SK-N-MC (cell line): ENCODE results near the gene MBTPS1.

Experiments used
- DNase-seq: peaks from one replicate; pipeline ENCODE4 v3.0.0-alpha.2; 2011; ENCODE audit warnings: low read depth, low spot score
- H3K27ac ChIP-seq: fragments of 200-600 bp; sonication (generic); 2 replicates; pipeline ENCODE4 v1.5.1; 2016; ENCODE audit warnings: mixed run types
- H3K36me3 ChIP-seq: fragments of 200-600 bp; sonication (generic); 2 replicates; pipeline ENCODE4 v1.6.1; 2017; ENCODE audit warnings: antibody characterized with exemption, low read length, mixed read lengths; ENCODE audit not compliant: insufficient read depth
- H3K4me3 ChIP-seq: fragments of 200-600 bp; sonication (generic); 2 replicates; pipeline ENCODE4 v1.5.1; 2016
- H3K9ac ChIP-seq: fragments of 200-600 bp; sonication (generic); 2 replicates; pipeline ENCODE4 v1.8.0; 2017; ENCODE audit warnings: mixed run types, mixed read lengths; ENCODE audit not compliant: insufficient read length
- H3K9me3 ChIP-seq: fragments of 200-600 bp; sonication (generic); 2 replicates; pipeline ENCODE4 v1.6.1; 2017; ENCODE audit warnings: low read depth, mild to moderate bottlenecking, antibody characterized with exemption, low read length, moderate library complexity, mixed read lengths
- EZH2 ChIP-seq: fragments of 200-600 bp; sonication (generic); IDR thresholded peaks from one replicate; pipeline ENCODE4 v1.6.1; 2017; ENCODE audit warnings: antibody characterized with exemption
- FOXP2 ChIP-seq: optimal IDR thresholded peaks from 2 replicates; pipeline ENCODE3; 2011; ENCODE audit warnings: mild to moderate bottlenecking, moderate library complexity; ENCODE audit not compliant: insufficient read depth; ENCODE audit errors: extremely low read length, control extremely low read depth
- POLR2AphosphoS5 ChIP-seq: IDR thresholded peaks from 2 replicates; pipeline ENCODE4 v1.6.1; 2012; ENCODE audit warnings: mild to moderate bottlenecking, low read depth, low read length, borderline replicate concordance

MBTPS1 gene

DNA sequence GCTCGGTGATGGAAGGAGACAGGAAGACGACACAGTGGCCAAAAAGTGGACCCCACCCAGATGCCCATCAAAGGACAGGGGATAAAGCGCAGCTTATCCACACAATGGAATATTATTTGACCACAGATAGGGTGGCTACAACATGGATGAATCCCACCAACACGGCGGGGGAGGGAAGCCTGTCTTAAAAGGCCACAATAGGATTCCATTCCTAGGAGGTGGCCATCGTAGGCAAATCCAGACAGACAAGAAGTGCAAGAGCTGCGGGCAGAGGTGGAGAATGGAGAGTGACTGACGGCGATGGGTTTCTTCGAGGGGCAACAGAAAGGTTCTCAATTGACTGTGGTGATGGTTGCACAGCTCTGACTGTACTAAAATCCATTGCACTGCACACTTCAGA lies 90.1 kb downstream of the MBTPS1 start:
- H3K4me3 ChIP-seq = no peak overlapping the region
- H3K9me3 ChIP-seq = no peaks in the 10 kb centered on the region
- TF ChIP-seq EZH2 (no peak), FOXP2 (no peak), POLR2AphosphoS5 (no peak)
- H3K36me3 ChIP-seq = no peaks in the 10 kb centered on the region
- H3K9ac ChIP-seq = no peak overlapping the region
- H3K27ac ChIP-seq = no peak overlapping the region
- no peak for DNase-seq

DNA sequence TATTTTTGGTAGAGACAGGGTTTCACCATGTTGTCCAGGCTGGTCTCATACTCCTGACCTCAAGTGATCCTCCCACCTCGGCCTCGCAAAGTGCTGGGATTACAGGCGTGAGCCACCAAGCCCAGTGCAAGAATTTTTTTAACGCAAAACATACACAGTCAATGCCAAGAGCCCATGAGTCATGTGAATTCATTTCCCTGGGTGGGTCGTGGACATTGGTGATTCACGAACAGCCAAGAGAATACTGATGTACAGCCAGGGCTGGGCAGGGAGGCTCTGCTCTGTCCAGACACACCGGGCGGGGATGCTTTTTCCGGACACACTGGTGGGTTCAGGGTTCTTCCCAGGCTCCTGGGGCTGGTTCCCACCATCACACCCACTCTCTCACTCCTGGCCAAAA lies 91.9 kb downstream of the MBTPS1 start:
- no peak for DNase-seq
- Histone ChIP-seq H3K9ac (no peak overlapping the region), H3K9me3 (no peaks in the 10 kb centered on the region), H3K36me3 (no peaks in the 10 kb centered on the region), H3K4me3 (no peak overlapping the region), H3K27ac (no peak overlapping the region)
- TF ChIP-seq EZH2 = no peak
- no peak for TF ChIP-seq FOXP2
- TF ChIP-seq POLR2AphosphoS5 = no peak

DNA sequence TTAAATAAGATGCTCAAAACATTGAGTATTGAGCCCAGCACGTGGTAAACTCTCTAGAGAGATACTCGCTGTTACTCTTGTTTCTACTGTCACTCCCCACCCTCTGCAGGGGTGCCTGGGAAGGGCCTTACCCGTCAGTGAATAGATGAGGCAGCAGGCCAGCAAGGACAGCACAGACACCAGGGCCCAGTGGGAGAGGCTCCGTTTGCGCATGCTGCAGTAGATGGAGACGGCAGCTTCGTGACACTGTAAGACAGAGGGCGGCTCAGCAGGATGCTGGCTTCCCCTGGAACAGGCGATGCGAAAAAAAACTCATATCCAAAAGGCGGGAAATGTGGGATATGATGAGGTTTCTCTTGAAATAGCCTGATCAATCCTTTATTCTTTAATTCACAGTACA lies 94.1 kb downstream of the MBTPS1 start:
- no peak for DNase-seq
- H3K4me3 ChIP-seq = no peak overlapping the region
- no peaks in the 10 kb centered on the region for H3K36me3 ChIP-seq
- no peak overlapping the region for H3K9ac ChIP-seq
- no peak for TF ChIP-seq FOXP2
- no peak overlapping the region for H3K27ac ChIP-seq
- H3K9me3 ChIP-seq = no peaks in the 10 kb centered on the region

DNA sequence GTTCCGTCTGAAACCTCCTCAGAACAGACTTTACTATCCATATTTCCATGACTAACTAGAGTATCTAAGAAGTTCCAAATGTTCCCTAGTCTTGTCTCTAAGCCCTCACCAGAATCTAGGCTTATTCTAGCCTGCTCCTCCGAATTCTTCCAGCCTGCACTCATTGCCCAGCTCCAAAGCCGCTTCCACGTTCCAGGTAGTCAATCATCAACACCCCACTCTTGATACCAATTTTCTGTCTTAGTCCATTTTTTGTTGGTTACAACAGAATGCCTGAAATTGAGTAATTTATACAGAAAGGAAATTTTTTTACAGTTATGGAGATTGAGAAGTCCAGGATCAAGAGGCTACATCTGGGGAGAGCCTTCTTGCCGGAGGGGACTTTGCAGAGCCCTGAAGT lies 95.3 kb downstream of the MBTPS1 start:
- TF ChIP-seq FOXP2 (no peak), EZH2 (no peak), POLR2AphosphoS5 (no peak)
- H3K9me3 ChIP-seq = no peaks in the 10 kb centered on the region

DNA sequence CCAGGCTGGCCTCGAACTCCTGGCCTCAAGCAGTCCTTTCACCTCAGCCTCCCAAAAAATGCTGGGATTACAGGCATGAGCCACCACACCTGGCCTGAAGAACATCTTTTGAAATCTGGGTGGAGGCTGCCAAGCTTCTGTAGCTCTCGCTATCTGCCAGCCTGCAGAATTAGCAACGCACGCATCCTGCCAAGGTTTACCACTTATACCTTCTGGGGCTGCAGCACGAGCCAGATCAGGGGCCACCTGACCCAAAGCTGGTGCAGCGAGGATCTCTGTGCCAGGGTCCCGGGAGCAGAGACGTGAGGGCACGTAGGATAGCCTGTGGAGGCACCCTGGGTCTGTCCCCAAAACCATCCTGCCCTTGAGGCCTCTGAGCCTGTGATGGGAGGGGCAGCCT lies 96.4 kb downstream of the MBTPS1 start:
- no peak overlapping the region for H3K27ac ChIP-seq
- no peak overlapping the region for H3K4me3 ChIP-seq
- H3K36me3 ChIP-seq = no peaks in the 10 kb centered on the region
- TF ChIP-seq EZH2 (no peak), FOXP2 (no peak), POLR2AphosphoS5 (no peak)
- no peak overlapping the region for H3K9ac ChIP-seq
- no peak for DNase-seq
- H3K9me3 ChIP-seq = no peaks in the 10 kb centered on the region

More for the DNA sequence above, 95.3 kb downstream of the MBTPS1 start:
- Histone ChIP-seq H3K4me3 (no peak overlapping the region), H3K36me3 (no peaks in the 10 kb centered on the region), H3K27ac (no peak overlapping the region), H3K9ac (no peak overlapping the region)
- no peak for DNase-seq

DNA sequence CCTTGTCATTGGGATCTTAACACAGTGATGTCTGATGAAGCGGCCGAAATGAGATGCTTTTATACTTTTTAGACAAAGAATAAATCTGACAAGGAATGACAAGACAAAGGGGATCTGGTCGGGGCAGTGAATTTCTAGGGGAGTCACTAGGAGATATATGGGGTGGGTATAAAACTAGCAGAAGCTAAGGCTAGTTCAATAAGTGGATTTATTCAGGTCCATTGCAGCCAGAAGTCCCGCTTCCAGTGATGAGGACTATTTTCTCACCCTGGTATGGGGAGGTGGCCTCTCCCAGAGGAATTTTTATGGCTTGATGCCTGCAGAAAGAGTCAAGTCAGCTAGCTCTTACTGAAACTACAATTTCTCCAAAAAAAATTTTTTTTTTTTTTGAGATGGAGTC lies 98.0 kb downstream of the MBTPS1 start:
- no peaks in the 10 kb centered on the region for H3K9me3 ChIP-seq
- no peak overlapping the region for H3K9ac ChIP-seq
- TF ChIP-seq POLR2AphosphoS5 (no peak), FOXP2 (no peak), EZH2 (no peak)
- H3K4me3 ChIP-seq = no peak overlapping the region
- no peak overlapping the region for H3K27ac ChIP-seq
- H3K36me3 ChIP-seq = no peaks in the 10 kb centered on the region
- no peak for DNase-seq

DNA sequence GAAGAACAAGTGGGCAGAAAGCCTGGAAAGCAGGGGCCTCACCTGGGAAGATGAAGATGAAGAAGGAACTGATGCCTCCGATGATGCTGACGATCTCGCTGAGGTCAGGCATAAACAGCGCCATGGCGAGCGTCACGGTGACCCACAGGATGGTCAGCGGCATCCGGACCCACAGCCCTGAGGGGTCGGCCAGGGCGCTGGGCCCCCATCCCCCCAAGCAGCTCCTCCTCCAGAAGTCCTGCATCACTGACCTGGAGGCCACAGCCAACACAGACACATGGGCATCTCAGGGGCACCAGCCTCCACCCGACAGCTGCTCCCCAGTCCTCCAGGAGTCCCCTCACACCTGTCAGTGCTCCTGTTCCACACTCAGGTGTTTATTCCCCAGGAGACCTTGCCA lies 100.3 kb downstream of the MBTPS1 start:
- TF ChIP-seq EZH2 (no peak), FOXP2 (no peak), POLR2AphosphoS5 (no peak)
- no peak overlapping the region for H3K27ac ChIP-seq
- H3K9me3 ChIP-seq = no peaks in the 10 kb centered on the region
- no peak overlapping the region for H3K9ac ChIP-seq
- no peak for DNase-seq
- no peak overlapping the region for H3K4me3 ChIP-seq
- H3K36me3 ChIP-seq = no peaks in the 10 kb centered on the region

DNA sequence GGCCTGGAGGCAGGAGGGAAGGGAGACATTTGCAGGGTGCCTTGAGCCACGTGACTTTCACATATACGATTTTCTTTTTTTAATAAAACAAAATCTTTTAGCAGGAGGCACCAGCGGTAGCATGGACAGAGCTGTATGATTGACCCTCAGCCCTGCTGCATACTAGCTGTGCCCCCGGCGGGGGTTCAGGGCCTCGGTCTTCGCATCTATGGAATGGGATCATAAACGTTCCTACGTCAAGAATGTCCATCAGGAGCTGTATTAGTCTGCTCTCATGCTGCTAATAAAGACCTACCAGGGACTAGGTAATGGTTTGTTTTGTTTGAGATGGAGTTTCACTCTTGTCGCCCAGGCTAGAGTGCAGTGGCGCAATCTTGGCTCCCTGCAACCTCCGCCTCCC lies 101.3 kb downstream of the MBTPS1 start:
- TF ChIP-seq POLR2AphosphoS5 (no peak), FOXP2 (no peak), EZH2 (no peak)
- H3K9ac ChIP-seq = no peak overlapping the region
- H3K36me3 ChIP-seq = no peaks in the 10 kb centered on the region
- H3K9me3 ChIP-seq = no peaks in the 10 kb centered on the region
- no peak overlapping the region for H3K4me3 ChIP-seq
- no peak overlapping the region for H3K27ac ChIP-seq
- no peak for DNase-seq

DNA sequence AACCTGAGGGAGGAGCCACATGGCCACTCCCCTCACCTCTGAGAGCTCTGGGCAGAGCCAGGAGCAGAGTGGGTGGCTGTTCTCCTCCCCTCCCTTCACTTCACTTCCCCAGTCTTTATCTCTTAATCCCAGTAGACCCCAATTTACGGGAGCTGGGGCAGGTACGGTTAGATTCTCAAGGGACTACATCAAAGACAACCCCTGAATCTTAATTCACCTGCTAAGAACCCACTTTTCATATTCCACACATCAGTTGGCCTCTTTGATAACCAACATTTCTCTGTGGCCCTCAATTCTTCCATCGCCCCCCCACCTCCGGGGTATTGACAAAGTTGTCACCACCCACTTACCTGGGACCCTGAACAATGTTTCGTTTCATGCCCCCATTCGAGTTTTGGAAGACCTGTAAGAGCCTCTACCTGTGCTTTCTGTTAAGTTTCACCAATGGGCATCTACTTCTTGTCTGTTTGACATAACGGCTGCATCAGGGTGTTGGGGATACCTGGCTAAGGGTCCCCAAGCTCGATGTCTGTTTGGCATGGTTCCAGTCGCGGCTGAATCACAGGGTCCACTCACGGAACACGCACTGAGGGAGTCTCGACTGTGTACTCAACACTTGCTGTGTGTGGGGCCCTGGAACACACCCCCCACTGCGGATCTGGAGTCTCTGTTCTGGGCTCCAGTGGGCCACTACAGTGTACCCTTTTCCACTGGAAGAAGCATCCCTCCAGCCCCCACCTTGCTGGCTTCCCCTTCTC lies 102.0 kb downstream of the MBTPS1 start:
- no peak overlapping the region for H3K27ac ChIP-seq
- TF ChIP-seq EZH2 (no peak), POLR2AphosphoS5 (no peak), FOXP2 (no peak)
- no peak overlapping the region for H3K9ac ChIP-seq
- no peaks in the 10 kb centered on the region for H3K36me3 ChIP-seq
- H3K4me3 ChIP-seq = no peak overlapping the region
- no peaks in the 10 kb centered on the region for H3K9me3 ChIP-seq
- DNase-seq = no peak
